GM20000 (cell line): ENCODE results near the gene ADK.

Experiments used
- DNase-seq: peaks from one replicate; pipeline ENCODE4 v3.0.0; 2012; ENCODE audit warnings: low spot score
- TF ChIP-seq, protein P1 (sequence below): IDR thresholded peaks from 2 replicates; pipeline ENCODE4 v1.5.1; 2012; ENCODE audit warnings: mild to moderate bottlenecking, control low read depth; ENCODE audit errors: extremely low read depth, missing control alignments

The ADK gene

DNA sequence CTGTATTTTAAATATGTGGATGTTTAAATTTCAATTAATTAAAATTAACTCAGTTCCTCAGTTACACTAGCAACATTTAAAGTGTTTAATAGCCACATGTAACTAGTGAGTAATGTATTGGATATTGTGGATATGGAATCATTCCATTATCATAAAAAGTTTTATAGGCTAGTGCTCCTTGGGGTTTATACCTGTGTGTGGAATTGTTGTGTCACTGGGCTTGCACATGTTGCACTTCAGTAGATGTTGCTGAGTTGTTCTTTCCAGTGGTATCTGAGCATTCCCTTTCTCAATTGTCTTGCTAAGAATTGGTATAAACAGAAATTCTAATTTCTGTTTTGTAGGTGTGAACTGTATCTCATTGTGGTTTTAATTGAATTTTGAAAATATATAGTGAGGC, 113.0 kb downstream of the ADK start:
- TF ChIP-seq, protein P1, sequence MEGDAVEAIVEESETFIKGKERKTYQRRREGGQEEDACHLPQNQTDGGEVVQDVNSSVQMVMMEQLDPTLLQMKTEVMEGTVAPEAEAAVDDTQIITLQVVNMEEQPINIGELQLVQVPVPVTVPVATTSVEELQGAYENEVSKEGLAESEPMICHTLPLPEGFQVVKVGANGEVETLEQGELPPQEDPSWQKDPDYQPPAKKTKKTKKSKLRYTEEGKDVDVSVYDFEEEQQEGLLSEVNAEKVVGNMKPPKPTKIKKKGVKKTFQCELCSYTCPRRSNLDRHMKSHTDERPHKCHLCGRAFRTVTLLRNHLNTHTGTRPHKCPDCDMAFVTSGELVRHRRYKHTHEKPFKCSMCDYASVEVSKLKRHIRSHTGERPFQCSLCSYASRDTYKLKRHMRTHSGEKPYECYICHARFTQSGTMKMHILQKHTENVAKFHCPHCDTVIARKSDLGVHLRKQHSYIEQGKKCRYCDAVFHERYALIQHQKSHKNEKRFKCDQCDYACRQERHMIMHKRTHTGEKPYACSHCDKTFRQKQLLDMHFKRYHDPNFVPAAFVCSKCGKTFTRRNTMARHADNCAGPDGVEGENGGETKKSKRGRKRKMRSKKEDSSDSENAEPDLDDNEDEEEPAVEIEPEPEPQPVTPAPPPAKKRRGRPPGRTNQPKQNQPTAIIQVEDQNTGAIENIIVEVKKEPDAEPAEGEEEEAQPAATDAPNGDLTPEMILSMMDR = no peak
- no peak for DNase-seq

DNA sequence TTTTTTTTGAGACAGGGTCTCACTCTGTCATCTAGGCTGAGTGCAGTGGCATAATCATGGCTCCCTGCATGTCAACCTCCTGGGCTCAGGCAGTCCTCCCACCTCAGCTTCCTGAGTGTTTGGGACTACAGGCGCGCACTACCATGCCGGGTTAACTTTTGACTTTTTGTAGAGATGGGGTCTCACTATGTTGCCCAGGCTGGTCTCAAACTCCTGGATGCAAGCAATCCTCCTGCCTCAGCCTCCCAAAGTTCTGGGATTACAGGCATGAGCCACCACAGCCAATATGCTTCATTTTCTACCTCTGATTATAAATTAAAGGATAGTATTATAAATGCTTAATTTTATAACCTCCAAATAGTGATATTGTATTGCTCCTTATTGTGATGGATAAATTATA, 121.3 kb downstream of the ADK start:
- TF ChIP-seq, protein P1 = no peak
- no peak for DNase-seq

DNA sequence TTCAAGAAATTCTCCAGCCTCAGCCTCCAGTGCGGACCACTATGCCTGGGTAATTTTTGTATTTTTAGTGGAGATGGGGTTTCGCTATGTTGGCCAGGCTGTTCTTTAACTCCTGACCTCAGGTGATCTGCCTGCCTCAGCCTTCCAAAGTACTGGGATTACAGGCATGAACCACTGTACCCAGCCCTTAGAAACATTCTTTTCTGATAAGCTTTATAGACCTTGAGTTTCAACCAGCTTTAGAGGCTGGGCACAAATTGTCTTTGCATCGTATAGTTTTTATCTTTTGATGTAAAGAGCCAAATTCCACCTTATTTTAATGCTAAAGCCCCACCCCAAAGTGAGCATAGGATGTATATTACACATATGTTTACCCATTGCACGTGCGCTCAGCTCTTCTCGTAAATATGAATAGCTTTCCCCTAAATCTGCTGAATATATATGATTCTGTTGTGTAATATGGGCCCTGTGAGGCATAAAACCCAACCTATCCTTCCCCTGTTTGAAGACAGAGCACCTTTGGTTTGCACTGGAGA, 124.8 kb downstream of the ADK start:
- DNase-seq = no peak
- TF ChIP-seq, protein P1 = no peak

DNA sequence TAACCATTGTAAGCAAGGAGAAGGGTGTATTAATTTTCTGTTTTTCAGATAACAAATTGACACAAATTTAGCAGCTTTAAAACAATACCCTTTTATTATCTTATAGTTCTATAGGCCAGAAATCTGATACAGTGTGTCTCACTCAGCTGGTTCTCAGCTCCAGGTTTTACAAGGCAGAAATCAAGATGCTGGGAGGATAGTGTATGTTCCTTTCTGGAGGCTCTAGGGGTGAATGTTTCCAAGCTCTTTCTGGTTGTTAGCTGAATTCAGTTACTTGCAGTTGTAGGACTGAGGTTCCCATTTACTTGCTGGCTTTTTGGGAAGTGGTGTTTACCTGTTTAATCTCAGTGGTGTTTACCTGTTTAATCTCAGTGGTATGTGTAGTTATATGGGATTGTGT, 125.4 kb downstream of the ADK start:
- DNase-seq = no peak
- TF ChIP-seq, protein P1 = no peak

DNA sequence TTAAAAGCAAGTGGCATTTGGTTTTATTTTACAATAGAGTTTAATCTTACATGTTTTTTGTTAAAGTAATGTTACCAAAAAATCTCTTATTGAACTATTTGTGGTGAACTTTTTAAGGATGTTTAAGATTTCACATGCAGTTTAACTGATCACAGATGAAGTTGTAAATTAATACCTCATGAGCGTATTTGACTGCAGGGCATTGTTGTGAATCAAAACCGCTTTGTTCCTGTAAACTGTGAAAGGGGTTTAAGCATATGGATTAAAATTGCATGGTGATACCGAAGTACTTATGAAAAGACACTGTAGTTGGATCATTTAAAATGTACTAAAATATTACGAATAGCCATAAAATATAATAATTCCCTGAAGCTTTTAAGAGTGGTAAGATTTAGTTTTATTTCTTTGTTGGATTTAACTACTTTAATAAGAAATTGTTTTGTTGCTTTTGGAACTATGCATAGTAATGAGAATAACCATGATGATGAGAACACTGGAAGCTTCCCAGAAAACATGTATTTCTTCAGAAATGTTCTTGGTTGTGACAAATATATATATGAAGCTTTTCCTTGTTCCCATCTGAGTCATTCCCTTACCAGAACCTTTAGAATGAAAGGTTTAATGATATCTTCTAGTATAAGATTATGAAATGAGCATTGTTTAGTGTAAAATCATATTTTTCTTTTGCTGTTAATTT, 131.3 kb downstream of the ADK start:
- TF ChIP-seq, protein P1 = no peak
- DNase-seq = no peak

DNA sequence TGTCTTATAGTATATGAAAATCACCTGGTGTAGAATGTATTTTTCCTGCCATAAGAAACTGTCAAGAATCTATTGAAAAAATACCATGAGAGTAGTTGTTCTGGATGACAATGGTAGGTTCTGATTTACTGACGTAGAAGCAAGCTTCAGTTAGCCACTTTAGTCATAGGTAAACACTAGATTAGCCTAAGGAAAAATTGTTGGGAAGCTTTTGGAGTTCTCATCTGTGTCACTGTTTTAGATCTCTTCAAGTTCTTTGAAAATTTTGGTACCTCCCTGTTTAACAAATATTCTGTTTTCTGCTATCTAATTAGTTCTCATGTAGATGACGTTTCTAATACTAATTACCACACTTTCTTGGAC, 131.8 kb downstream of the ADK start:
- TF ChIP-seq, protein P1 = no peak
- DNase-seq = no peak

DNA sequence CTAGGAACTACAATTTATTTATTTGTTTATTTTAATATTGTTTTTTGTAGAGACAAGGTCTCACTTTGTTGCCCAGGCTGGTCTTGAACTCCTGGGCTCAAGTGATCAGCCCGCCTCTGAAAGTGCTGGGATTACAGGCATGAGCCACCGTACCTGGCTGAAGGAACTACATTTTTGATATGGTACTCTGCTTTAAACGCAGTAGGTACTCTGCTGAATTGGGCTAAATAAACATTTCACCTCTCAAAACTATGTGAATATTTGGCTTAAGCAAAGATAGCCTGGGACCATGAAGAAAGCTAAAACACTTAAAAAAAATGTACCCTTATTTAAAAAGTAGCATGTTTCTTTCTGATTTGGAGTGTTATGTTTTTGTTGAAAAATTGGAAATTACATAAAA, 138.2 kb downstream of the ADK start:
- DNase-seq = no peak
- TF ChIP-seq, protein P1 = no peak
